ENCODE measurements around the gene FAM83G.
"Not testable (repeated sequence)": the region's sequence is repeated elsewhere in the genome, so short reads cannot be mapped to it uniquely, and the experiment has no call there.

The FAM83G gene

DNA sequence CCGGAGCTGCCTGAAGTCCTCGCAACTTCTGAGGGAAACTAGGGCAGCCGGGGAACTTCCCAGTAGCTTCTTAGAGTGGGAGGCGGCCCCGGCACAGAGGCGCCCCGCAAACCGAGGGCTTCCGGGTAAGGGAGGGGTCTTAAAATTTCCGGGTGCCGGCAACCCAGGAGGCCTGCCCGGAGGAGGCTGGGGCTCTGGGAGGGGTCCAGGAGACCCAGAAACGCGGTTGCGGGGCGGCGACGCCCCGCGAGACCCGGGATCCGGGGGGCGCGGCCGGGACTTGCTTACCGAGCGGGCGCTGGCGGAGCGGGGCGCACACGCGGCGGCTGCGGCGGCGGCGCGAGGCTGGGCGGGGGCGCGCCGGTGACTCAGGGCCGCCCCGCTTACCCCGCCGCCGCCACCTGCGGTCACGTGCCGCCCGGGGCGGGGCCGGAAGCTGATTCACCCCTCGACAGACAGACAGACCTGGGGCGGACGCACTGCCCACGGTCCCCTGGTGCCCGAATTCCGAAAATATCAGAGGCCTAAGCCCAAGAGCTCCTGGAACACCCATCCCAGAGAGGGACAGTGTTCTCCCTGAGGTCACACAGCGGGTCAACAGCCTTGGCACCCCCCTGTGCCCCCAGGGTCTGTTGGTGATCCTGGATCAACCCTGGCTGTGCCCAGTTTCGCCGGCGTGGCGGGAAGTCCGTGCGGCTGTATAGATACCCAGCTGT lies at the start of gene FAM83G:
FAM83G (minus strand) TSS at position 344 of the 716 bp plus-strand sequence. CDS start 723 bp downstream, outside the sequence.
- ChIA-PET POLR2A (interaction anchor here (1.0 to 1.5 kb wide), 9 partner anchors 8 to 44 kb away, joined by 3 to 8 read pairs (median 4); no protein-coding TSS in a partner anchor), CTCF (interaction anchor here (1.7 kb wide), 1 partner anchor 44 kb away, joined by 6 read pairs; no protein-coding TSS in a partner anchor)
- DNase-seq (ENCODE audit: extremely low spot score) = peak; percentile 53
- TF ChIP-seq FOXK2 (IDR thresholded peaks at IDR 0.05) = no peak
- 0 out of 2 replicates have a peak, but pooled peaks have one; percentile 43 for TF ChIP-seq FOXM1 (IDR thresholded peaks at IDR 0.05; ENCODE audit: borderline replicate concordance)

DNA sequence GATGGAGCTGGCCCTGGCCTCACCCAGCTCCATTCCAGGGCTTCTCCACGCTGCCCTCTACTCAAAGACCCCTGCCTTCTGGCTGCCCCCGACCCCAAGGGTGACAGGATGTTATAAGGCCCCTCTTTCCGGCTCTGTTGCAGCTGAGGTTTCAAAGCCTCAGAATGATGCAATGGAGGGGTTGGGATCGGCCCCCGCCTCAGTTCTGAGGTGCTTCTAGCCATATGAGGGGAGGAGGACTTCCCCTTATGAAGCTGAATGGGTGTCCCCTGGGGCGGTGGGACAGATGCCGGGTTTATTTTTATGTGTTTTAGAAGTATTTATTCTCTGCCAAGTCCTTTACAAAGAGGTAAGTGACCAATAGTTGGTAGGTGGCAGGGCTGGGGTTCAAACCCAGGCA lies 44.3 kb upstream of the FAM83G start:
- CTCF ChIA-PET; DNase-seq (ENCODE audit: extremely low spot score); POLR2A ChIA-PET: not testable (repeated sequence)

GRCh38 chr17:19047510-19047909 lies 42.9 kb upstream of the FAM83G start:
- CTCF ChIA-PET; POLR2A ChIA-PET; DNase-seq (ENCODE audit: extremely low spot score): not testable (repeated sequence)

DNA sequence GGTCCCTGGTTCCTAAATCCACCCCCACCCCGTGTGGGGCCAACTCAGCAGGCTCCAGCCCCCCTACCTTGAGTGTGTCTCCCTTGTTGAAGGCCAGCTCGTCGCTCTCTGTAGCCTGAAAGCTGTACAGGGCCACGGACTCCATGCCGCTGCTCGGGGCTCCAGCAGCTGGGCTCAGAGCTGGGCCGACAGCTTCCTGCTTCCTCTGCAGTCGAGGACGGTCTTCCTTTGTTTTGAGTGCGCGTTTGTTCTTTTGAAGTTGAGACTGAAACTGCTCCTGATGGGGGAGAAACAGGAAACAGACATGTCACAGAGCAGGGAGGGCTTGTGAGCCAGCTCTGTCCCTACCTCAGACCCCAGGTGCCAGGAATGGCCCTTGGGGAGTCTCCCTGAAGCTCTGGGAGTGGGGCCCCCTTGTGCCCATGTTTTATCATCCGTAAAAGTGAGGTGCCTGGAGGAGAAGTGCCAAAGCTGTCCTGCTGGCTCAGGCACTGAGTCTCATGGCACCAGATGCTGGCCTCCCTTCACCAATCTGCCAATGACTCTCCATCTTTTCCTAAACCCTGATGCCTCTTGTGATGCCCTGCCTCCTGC lies 42.3 kb upstream of the FAM83G start, which contains the start of gene GRAP:
GRAP (minus strand) TSS at position 176 of the 594 bp plus-strand sequence; CDS start at position 145, 31 bp downstream.
- POLR2A ChIA-PET; DNase-seq (ENCODE audit: extremely low spot score): not testable (repeated sequence)

DNA sequence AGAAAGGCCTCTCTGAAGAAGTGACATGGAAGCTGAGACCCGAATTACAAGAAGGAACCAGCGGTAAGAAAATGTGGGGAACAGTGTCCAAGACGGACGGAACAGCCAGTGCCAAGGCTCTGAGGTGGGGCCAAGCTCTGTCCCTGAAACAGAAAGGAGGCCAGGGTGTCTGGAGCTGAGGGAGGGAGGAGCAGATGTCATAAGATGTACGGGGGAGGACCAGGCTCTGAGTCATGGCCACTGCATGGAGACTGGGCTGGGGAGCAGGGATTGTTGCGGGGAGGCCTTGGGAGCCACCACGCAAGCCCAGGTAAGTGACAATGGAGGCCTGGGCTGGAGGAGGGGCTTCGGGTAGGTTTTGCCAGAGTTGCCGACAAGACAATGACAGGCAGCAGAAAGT lies 40.1 kb upstream of the FAM83G start:
- POLR2A ChIA-PET; DNase-seq (ENCODE audit: extremely low spot score); CTCF ChIA-PET: not testable (repeated sequence)

More for the DNA sequence above, 42.3 kb upstream of the FAM83G start, which contains the start of gene GRAP:
- CTCF ChIA-PET = not testable (repeated sequence)

- POLR2A ChIA-PET; CTCF ChIA-PET; DNase-seq (ENCODE audit: extremely low spot score): not testable (repeated sequence)
Measured at GRCh38 chr17:19043032-19043431, 38.5 kb upstream of the FAM83G start.

- DNase-seq (ENCODE audit: extremely low spot score); CTCF ChIA-PET; POLR2A ChIA-PET: not testable (repeated sequence)
Measured at GRCh38 chr17:19042369-19042768, 37.8 kb upstream of the FAM83G start.

DNA sequence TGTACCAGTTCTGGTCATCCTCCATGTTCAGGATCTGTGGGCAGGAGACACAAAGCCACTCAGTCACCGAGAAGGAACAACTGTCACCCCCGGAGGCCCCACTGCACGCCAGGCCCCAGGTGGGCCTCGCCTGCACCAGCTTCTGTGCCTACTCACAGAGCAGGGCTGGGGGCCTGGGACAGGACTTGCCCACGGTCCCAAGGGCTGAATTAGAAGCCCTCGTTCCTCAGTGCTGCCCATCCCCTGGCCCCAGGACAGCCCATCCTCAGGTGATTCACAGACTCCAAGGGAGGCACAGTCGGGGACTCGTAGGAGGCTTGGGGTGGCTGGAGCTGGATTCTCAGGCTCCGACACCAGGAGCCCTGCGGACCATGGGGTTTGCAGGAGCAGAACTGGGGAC lies 37.3 kb upstream of the FAM83G start:
- CTCF ChIA-PET, POLR2A ChIA-PET: not testable (repeated sequence)

DNA sequence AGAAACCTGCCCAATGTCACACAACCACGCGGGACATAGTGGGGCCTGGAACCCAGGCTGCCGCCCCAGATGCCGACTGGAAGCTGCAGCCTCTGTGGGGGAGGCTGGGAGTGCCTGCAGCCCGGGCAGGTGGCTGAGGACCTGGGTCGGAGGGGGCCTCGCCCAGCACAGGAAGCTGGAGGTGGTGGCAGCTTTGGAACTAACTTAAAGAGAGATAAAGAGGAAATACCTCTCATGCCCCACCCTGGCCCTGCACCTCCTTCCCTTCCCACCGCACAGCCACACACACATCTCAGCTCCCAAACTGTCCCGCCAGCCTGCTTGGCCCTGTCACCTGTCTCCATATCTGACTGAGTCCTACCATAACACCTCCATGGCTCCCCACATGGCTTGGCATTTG lies 35.8 kb upstream of the FAM83G start:
- POLR2A ChIA-PET, CTCF ChIA-PET: not testable (repeated sequence)

More for the DNA sequence above, 37.3 kb upstream of the FAM83G start:
- not testable (repeated sequence) for DNase-seq (ENCODE audit: extremely low spot score)

DNA sequence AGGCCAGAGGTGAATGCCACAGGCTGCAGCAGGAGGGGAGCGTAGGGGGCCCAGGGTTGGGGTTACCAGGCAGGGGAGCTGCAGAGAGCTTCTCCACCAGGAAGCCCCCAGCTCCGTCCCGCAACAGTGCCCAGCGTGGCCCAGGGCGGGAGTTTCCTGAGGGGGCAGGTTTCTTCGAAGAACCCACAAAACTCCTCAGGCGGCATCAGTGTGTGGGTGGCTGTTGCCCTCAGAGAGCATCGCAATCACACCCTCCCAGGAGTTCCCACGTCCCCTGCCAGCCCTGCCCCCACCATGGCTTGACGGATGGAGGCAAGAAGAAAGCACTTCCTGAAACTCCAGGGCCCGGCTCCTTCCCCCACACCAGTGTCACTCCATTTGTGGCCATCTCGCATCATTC lies 34.2 kb upstream of the FAM83G start:
- DNase-seq (ENCODE audit: extremely low spot score); POLR2A ChIA-PET; CTCF ChIA-PET: not testable (repeated sequence)

More for the DNA sequence above, 35.8 kb upstream of the FAM83G start:
- DNase-seq (ENCODE audit: extremely low spot score) = not testable (repeated sequence)

GRCh38 chr17:19038007-19038406 lies 33.4 kb upstream of the FAM83G start:
- CTCF ChIA-PET; POLR2A ChIA-PET; DNase-seq (ENCODE audit: extremely low spot score): not testable (repeated sequence)

- POLR2A ChIA-PET; DNase-seq (ENCODE audit: extremely low spot score): not testable (repeated sequence)
Measured at GRCh38 chr17:19037547-19037946, 33.0 kb upstream of the FAM83G start.

DNA sequence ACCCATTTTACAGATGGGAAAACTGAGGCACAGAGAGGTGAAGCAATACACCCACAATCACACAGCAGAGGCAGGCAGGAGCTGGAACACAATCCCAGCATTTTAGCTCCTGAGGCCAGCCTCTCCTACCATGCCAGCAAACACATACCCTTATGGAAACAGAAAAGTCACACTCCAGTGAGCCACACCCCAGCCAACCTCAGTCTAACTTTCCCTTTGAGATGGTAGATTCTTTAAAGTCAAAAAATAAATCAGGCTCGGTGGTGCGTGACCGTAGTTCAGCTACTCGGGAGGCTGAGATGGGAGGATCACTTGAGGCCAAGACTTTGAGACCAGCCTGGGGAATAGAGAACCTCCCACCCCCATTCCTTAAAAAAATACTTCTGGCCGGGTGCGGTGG lies 31.6 kb upstream of the FAM83G start:
- CTCF ChIA-PET, POLR2A ChIA-PET: not testable (repeated sequence)

More at GRCh38 chr17:19037547-19037946, 33.0 kb upstream of the FAM83G start:
- CTCF ChIA-PET = not testable (repeated sequence)

GRCh38 chr17:19032377-19032988 lies 27.9 kb upstream of the FAM83G start:
- POLR2A ChIA-PET; DNase-seq (ENCODE audit: extremely low spot score); CTCF ChIA-PET: not testable (repeated sequence)

More for the DNA sequence above, 31.6 kb upstream of the FAM83G start:
- DNase-seq (ENCODE audit: extremely low spot score) = not testable (repeated sequence)

DNA sequence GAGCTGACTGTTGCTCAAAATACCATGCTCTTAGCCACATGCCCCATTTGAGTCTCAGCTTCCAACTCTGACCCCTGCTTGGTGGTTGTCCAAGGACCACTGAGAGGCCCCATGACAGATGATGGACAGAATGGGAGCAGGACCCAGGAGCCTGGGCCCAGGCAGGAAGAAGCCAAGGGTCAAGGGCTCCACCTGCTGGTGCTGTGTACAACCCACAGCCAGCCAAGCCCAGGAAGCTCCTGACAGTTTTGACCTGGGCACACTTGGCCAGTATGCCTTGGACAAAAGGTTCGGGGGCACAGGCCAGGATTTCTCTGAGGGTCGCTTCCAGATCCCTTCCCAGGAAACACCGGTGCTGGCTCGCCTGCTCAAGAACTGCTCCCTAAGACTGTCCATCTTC lies 27.2 kb upstream of the FAM83G start:
- CTCF ChIA-PET; POLR2A ChIA-PET; DNase-seq (ENCODE audit: extremely low spot score): not testable (repeated sequence)

GRCh38 chr17:19030771-19031449 lies 26.3 kb upstream of the FAM83G start:
- DNase-seq (ENCODE audit: extremely low spot score); POLR2A ChIA-PET; CTCF ChIA-PET: not testable (repeated sequence)

- CTCF ChIA-PET; POLR2A ChIA-PET; DNase-seq (ENCODE audit: extremely low spot score): not testable (repeated sequence)
Measured at GRCh38 chr17:19029740-19030139, 25.2 kb upstream of the FAM83G start.

DNA sequence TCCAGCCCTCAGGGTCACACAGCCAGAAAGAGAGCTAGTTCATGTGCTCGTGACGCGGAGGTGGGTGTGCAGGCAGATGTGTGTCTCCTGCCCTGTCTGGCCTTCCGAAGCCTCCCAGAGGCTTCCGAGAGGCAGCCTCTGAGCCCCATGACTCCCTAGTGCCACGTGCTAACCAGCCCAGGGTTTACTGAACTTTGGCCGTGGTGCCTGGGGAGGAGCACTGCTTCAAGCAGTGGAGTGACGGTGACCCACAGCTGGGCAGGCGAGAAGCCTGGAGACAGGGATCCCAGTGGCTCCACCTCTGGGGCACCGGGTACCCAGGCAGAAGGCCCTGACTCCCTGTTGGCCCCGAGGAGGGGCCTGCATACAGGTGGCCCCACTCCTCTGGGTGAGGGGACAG lies 24.1 kb upstream of the FAM83G start:
- CTCF ChIA-PET; DNase-seq (ENCODE audit: extremely low spot score); POLR2A ChIA-PET: not testable (repeated sequence)

All from HEK293T (cell line).